Caki2 (cell line): ENCODE results near the gene CCNE1. TPM values are rescaled to one million over a fixed set of nuclear protein-coding genes. Genes with fewer than 3 reads are reported as not detected.
A peak's percentile ranks its signal among the peaks of the same experiment; 100 is the strongest.

Experiments used
- DNase-seq: peaks from one replicate; pipeline ENCODE4 v3.0.0-alpha.2; 2015; ENCODE audit warnings: low read depth
- in situ Hi-C: cut with HindIII; loops from 2 replicates; pipeline ENCODE4 v1.10.0; 2016; ENCODE audit warnings: low sequenced_read_pairs, low pct_unique_long_range_greater_than_20kb, mixed read lengths
- total RNA-seq: library from RNA; depleted of rRNA; stranded (reverse); fragments of >200 nt; shearing (Covaris generic); gene quantifications from 2 replicates; pipeline ENCODE4 v1.2.3, GENCODE V29; 2014; ENCODE audit warnings: low replicate concordance; rRNA removed

The CCNE1 gene
- total RNA-seq, 1 experiment from 2014 or later: 24.0 TPM

DNA sequence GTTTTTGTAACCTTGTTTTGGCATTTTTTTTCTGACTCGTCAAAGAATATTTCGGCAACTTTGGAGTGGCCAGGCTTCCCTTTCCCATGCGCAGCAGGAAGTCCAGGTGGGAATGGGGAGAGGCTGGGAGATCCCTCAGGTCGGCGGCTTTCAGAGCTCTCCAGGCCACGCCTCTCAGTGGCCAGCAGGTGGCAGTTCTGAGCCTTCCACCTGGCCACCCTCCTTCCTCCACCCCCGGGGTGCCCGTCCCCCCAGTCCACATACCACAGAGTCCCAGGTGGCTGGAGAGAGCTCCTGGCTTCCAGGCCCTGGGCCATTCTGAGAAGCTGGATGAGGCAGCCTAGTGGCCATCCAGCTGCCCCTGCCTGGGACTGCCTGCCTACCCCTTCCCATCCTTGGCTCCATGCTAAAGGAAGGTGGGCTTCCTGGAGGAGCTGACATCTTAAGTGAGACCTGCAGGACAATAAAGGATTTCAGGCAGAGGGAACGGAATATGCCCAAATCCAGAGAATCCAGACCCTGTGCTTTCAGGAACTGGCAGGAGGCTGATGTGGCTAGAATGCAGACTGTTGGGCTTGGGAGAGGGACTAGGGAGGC lies 46.3 kb downstream of the CCNE1 start:
- DNase-seq: no peak
- in situ Hi-C loops: no loop called here

DNA sequence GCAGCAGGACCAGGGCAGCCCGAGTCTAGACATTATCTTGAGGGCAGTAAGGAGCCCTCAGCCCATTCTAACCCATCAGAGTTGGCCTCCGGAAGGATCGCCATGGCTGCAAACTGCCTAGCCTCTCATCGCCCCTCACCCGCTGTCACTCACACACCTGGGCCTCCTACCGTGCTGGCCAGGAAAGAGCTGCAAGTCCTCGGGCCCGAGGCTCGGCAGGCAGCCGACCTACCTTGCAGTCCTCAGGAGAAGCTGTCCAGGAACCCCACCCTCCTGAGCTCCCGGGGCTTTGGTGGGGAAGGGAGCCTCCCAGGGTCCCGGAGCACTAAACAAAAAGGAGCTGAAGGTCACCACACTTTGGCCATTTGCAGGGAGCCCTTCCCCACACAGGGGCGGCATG lies 46.8 kb downstream of the CCNE1 start:
- in situ Hi-C loops: no loop called here
- DNase-seq: no peak

DNA sequence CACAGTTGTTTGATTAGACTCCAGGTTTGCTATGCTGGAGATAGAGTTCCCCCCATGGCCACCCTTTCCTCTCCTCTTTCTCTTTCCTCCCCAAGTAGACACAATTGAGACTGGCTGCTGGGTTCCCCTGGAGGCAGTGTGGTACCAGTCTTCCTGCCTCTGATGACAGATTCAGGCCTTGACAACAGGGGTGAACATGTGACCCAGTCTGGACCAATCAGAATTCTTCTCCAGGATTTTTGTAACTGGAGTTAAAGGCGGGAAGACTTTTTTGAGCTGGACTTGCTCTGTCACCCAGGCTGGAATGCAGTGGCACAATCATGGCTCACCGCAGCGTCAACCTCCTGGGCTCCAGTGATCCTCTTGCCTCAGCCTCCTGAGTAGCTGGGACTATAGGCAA lies 48.7 kb downstream of the CCNE1 start:
- in situ Hi-C loops: no loop called here
- DNase-seq: peak; percentile 31

DNA sequence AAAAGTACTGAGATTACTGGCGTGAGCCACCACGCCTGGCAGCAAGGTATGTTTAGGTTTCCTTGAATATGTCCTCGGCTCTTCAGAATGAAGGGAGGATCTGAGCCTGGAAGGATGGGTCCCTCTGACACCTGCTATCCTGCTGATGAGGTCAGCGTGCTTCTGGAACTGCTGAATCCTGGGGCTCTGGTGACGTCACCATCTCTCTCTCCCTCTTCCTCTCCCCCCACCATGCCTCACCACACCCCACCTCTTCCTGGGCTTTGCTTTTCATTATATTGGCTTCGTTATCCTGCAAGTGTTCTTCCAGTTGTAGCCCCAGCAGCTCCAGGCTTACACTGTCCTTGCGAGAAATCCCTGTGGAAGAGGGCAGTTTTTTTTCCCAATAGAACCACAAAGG lies 49.8 kb downstream of the CCNE1 start:
- in situ Hi-C loops: no loop called here
- no peak for DNase-seq

DNA sequence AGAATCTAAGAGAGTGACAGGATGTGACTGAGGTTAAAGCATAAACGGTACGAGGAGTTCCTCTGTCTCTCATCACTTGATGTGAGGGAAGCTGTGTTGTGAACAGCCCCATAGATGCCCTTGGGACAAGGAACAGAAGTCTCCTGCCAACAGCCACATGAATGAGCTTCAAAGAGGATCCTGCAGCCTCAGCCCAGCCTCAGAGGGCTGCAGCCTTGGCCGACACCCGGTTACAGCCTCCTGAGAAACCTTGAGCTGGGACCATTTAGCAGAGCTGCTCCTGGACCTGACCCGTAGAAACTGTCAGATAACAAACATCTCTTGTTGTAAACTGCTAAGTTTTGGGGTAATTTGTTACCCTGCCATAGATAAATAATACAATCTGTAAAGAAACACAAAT lies 54.2 kb downstream of the CCNE1 start:
- DNase-seq: no peak
- in situ Hi-C loops: no loop called here

DNA sequence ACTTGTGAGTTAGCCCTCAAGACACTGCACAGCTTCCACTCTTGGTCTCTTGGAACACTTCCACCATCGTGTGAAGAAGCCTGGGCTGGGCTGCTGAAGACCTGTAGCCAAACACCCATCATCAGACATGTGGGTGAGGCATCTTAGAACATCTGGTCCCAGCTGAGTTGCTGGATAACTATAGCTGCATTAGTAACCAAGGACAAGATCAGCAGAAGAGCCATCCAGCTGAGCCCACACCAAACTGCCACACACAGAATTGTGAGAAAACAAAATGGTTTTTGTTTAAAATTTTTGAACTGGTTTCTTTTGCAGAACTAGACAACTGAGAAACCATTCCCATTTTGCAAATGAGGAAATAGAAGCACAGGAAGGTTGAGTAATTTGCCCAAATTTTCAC lies 56.2 kb downstream of the CCNE1 start:
- DNase-seq: no peak
- in situ Hi-C loops: no loop called here

DNA sequence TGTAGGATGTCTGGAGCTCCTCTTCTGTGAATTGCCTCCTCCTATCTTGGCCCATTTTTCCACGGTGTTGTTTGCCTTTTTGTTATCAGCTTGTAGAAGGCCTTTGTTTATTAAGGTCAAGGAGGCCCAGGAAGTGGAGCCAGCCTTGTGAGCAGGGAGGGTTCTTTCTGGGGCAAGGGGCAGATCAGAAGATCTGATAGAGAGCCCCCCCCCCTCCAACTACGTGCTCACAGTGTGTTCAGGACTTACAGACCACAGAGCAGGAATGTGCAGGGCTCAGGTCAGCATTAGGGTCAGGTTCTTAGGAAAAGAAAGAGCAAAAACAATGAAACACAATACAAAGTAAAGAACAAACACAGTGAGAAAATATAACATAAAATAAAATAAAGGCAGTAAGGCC lies 59.4 kb downstream of the CCNE1 start:
- in situ Hi-C loops: no loop called here
- DNase-seq: no peak

DNA sequence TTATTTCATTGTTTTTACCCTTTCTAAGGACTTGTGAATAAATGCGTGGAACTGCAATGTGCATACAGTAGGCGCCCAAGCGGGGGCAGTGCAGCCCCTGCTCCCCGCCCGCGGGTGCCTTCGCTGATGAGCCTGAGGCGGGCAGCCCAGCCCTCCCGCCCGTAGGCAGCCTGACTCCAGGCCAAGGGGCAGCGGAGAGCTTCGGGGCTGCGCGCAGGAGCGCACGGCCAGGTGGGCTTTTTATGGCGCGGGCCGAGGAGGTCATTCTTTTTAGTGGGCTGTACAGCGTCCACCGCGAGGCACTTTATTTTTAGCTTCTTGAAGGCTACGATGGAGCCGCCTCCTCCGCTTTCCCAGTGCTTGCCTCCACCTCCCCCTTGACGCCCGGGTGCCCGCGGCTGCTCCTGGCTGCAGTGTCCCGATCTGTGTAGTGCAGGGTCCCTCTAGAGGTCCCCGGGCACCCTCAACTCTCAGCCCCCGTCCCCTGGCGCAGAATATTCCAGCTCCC lies 60.5 kb downstream of the CCNE1 start:
- DNase-seq: no peak
- in situ Hi-C loops: no loop called here

DNA sequence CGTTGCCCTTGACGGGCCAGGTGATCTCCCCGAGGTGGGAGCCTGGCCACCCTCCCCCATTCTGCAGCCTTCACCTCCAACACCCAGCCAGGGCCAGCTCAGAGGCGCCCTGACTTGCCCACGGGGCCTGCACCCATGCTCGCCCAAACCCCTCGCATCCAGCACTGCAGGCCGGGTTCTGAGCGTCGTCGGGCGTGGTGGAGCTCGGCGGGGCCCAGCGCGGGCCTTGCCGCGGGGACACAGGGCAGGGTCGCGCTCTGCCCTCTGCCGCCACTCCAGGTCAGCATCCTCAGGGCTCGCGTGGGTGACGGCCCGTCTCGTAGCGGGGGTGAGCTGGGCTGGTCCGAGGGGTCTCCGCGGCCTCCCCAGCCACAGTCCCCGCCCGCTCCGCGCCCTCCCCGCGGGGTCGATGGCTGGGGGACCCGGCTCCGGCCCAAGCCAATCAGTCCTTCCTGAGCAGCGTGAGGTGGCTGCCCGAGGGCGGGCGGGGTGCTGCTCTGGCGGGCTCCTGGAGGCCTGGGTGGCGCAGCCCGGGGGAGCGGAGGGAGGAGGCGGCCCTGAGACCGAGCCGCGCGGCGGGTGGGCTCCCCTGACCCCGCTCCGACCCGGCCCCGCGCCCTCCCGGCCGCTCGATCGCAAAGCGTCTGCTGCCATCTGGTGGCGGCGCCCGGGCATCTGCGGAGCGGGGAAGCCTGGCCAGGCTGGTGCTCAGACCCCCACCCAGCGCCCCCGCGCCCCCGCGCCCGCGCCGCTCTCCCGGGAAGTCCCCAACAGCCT lies 61.4 kb downstream of the CCNE1 start:
- in situ Hi-C loops: no loop called here
- peak; percentile 51 for DNase-seq

Other genes with a start within 250 kb of the CCNE1 start
- gene POP4, start 205.7 kb upstream of the CCNE1 start, total RNA-seq: 141 and 190 TPM in 2 replicates
- gene PLEKHF1, start 146.5 kb upstream of the CCNE1 start, total RNA-seq: 27.5 and 31.4 TPM in 2 replicates
- gene C19orf12, start 96.7 kb upstream of the CCNE1 start, total RNA-seq: 20.9 and 49.2 TPM in 2 replicates
- gene URI1, start 130.2 kb downstream of the CCNE1 start, total RNA-seq: 47.4 and 68.7 TPM in 2 replicates